ENCODE results near the gene ZDHHC7.

Gene ZDHHC7

GRCh38 chr16:85037050-85037410 lies 25.7 kb upstream of the ZDHHC7 start (continued):
- TF ChIP-seq KLF17 (tag by site-specific recombination; IDR thresholded peaks at IDR 0.05) (peak; percentile 25; the same call in 1 of the 2 replicates), ZNF335 (tag by site-specific recombination; conservative IDR thresholded peaks at IDR 0.05) (peak; percentile 27; the same call in 1 of the 2 replicates), ZSCAN5A (tag by site-specific recombination; IDR thresholded peaks at IDR 0.05) (no peak)

DNA sequence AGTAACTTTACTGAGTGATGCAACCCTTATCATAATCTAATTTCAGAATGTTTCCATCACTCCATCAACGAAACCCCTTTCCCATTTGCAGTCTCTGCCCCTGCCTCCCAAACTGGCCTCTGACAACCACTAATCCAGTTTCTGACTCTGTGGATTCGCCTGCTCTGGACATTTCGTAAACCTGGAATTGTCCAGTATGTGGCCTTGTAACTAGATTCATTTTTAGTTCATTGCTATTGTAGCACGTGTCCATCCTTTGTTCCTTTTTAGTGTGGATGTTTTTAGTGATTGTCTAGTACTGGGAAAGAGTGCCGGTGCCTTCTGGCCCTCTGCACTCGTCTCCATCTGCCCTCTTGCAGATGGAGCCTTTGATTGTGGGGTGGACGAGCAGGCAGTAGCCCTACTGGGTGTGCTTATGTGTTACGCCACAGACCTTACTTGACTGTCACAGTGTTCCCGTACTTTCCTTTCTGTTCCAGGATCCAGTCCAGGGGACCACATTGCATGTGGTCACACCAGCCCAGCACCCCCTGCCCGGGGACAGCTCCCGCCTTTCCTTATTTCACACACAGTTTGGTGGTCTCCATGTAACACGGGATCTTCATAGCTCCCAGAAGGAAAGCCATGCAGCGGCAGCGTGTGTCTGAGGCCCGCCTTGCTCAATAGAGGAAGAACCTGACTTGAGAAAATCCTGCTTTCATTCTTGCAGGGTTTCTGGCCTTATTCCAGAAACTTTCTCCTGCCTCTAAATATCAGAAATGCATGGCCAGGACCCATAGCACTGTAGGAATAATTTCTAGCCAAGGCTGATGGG lies 25.1 kb upstream of the ZDHHC7 start:
- H3K27ac ChIP-seq (ENCODE audit: extremely low read depth, low read depth, low read length) = no peak overlapping the region
- TF ChIP-seq, protein P1, sequence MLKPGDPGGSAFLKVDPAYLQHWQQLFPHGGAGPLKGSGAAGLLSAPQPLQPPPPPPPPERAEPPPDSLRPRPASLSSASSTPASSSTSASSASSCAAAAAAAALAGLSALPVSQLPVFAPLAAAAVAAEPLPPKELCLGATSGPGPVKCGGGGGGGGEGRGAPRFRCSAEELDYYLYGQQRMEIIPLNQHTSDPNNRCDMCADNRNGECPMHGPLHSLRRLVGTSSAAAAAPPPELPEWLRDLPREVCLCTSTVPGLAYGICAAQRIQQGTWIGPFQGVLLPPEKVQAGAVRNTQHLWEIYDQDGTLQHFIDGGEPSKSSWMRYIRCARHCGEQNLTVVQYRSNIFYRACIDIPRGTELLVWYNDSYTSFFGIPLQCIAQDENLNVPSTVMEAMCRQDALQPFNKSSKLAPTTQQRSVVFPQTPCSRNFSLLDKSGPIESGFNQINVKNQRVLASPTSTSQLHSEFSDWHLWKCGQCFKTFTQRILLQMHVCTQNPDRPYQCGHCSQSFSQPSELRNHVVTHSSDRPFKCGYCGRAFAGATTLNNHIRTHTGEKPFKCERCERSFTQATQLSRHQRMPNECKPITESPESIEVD (tag by site-specific recombination; IDR thresholded peaks at IDR 0.05) = no peak
- TF ChIP-seq ZNF16 (tag by site-specific recombination; IDR thresholded peaks at IDR 0.05; ENCODE audit: low read depth) (no peak), REST (tag by site-specific recombination; IDR thresholded peaks at IDR 0.05) (peak; percentile 76)
- no peaks in the 10 kb centered on the region for H3K9me3 ChIP-seq (ENCODE audit: control insufficient read depth, insufficient read depth, low read depth, low read length)
- no peak overlapping the region for H3K4me3 ChIP-seq (ENCODE audit: low read depth, low read length)
- ChIA-PET CTCF (no interaction called here), POLR2A (interaction anchor here (0.7 kb wide), 1 partner anchor 13 kb away, joined by 4 read pairs; no protein-coding TSS in a partner anchor)
- H3K4me1 ChIP-seq (ENCODE audit: control insufficient read depth, insufficient read depth, low read length) = peaks cover 3% of the 10 kb centered on the region; the same call in 1 of the 2 replicates
- peaks cover 0 to 6% of the 10 kb centered on the region in 2 experiments; a peak in 1 of 3 replicates for H3K36me3 ChIP-seq (ENCODE audit: control insufficient read depth in 2 of 2, insufficient read depth in 1 of 2, low read length in 2 of 2)

GRCh38 chr16:85034591-85035433 lies 23.5 kb upstream of the ZDHHC7 start:
- H3K36me3 ChIP-seq (ENCODE audit: control insufficient read depth in 2 of 2, insufficient read depth in 1 of 2, low read length in 2 of 2) = peaks cover 0 to 6% of the 10 kb centered on the region in 2 experiments; a peak in 1 of 3 replicates
- POLR2A ChIA-PET = no interaction called here
- no peak overlapping the region for H3K4me3 ChIP-seq (ENCODE audit: low read depth, low read length)
- no peak overlapping the region for H3K27ac ChIP-seq (ENCODE audit: extremely low read depth, low read depth, low read length)
- H3K9me3 ChIP-seq (ENCODE audit: control insufficient read depth, insufficient read depth, low read depth, low read length) = no peaks in the 10 kb centered on the region
- TF ChIP-seq ZSCAN5A (tag by site-specific recombination; IDR thresholded peaks at IDR 0.05) (no peak), ZNF292 (tag by site-specific recombination; IDR thresholded peaks at IDR 0.05; ENCODE audit: borderline replicate concordance, low read depth) (no peak), ZNF416 (tag by site-specific recombination; IDR thresholded peaks at IDR 0.05) (no peak), KLF17 (tag by site-specific recombination; IDR thresholded peaks at IDR 0.05) (no peak)
- CTCF ChIA-PET = interaction anchor here (1.0 kb wide), 1 partner anchor 52 kb away, joined by 3 read pairs; no protein-coding TSS in a partner anchor
- H3K4me1 ChIP-seq (ENCODE audit: control insufficient read depth, insufficient read depth, low read length) = peaks cover 5% of the 10 kb centered on the region

Data from HEK293 (cell line).